Measurements from ENCODE around the gene RIF1.

The RIF1 gene

DNA sequence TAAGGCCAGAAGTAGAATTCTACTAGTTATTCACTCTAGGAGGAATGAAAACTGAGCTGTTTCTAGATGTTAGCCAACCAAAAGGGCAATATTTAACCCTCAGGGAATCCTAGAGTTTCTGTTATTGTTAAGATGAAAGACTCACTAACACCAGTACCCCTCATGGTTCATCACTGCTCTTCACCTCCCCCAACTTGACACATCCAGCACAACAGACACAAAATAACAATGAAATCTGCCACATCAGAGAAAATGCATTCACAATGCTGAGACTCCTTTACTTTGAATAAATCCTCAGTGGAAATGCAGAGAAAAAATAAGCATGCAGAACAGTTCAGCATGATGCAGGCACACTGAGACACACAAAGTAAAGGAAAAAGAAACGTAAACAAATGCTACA is 111.3 kb downstream of the RIF1 start:
- DNase-seq, result no peak

DNA sequence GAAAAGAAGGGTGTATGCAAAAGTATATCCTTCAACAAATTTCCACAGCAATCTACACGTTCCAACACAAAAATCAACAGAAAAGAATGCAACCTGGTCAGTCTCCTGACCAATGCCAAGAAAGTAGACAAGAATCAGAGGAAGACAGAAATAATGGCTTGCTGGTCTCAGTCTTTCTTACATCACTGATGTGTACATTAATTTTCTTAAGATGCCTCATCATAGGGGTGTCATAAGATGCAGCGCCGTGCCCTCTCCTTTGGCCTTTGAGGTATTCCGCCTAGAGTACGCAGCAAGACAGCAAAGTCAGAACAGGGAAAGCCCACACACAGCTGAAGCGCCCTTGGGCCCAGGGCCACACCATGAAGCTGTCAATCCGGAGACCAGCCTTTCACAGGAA is 112.9 kb downstream of the RIF1 start:
- DNase-seq, result no peak

DNA sequence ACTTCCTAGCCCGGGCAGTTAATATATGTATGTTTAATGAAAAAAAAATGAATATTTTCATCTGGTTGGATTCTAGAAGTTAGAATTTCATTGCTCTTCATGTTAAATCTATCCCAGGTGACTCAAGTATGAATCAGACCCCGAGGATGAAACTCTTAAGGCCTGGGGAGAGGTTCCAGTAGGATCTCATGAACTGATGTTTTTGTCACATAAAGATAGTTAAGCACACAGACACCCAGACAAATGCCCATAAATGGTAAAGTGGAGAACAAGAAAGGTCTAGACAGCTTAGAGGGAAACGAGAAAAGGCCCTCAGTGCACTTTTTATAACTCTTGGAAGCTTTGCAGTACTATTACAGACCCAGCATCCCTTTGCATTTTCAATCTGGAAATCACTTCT is 114.1 kb downstream of the RIF1 start:
- DNase-seq, result no peak

DNA sequence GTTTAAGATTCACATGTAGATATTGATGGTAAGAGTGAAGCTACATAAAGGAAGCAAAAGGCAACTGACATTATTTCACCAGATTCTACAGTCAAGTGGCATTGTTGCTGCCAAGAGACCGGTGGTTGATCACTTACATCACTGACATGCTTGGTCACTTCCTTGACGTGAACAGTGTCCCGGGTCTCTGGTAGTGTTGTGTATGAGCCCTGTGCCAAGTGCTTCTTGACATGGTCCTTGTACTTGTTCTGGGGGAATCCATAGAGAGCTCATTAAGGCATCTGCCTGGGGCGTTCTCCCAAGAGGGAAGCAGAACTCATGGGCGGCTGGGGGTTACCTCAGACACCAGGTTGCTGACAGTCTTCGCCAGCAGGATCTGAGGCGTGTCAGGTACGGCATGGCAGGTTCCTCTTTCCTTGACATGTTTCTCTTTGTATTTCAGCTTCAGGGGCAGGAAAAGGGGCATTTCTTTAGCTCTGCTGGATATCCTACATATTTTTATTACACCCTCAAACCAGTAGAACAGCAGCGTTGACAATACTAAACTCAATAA is 116.2 kb downstream of the RIF1 start:
- DNase-seq, result peak; percentile 33

DNA sequence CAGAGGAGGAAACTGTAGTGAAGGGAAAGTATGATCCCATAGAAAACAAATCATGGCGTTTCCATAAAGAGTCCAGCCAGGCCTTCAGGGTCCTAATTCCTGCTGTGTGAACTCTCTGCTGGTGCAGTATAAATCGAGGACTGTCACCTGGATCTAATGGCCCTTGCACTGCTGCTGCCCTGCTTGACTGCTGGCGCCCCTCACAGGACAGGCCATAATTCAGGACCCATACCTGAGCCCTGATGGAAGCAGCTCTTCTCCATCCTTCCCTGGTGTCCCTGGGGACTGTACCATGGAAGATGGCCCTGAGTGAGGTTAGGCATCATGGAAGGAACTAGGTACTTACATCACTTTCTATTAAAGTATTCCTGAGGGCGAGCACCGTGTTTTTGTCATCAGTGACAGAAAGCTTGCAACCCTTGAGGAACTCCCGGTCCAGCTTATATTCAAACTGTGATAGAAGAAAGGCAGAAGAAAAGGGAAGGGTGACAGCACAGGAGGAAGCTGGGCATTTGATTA is 116.9 kb downstream of the RIF1 start:
- no peak for DNase-seq
